Gastrocnemius medialis (tissue), 4 donors: ENCODE results near the gene CTNNA2. TPM values are rescaled to one million over a fixed set of nuclear protein-coding genes. Genes with fewer than 3 reads are reported as not detected.

ENCODE experiments used
- ATAC-seq, 2 donors: fragments of 150-250 bp; one replicate each; pipeline ENCODE4 v1.9.1; 2016
- DNase-seq, 2 donors: peaks; one replicate each; pipeline ENCODE4 v3.0.0-alpha.2; 2019
- H3K27ac ChIP-seq, 4 donors: fragments of 200-600 bp; sonication (generic); 1 replicate in 1 of 4; 2 replicates in 3 of 4; pipeline ENCODE4 v1.5.1; 2016 to 2018; ENCODE audit warnings: mild to moderate bottlenecking in 2 of 4, moderate library complexity in 1 of 4
- H3K27me3 ChIP-seq, 3 donors: fragments of 200-600 bp; sonication (generic) in 2 of 3; 1 replicate in 1 of 3; 2 replicates in 2 of 3; pipeline versions ENCODE4 v1.5.1 to v1.6.0; 2016 to 2019; ENCODE audit warnings: mild to moderate bottlenecking in 1 of 3, moderate library complexity in 1 of 3
- H3K36me3 ChIP-seq, 2 donors: fragments of 200-600 bp; sonication (generic) in 1 of 2; one replicate each; pipeline ENCODE4 v1.5.1; 2017 to 2018
- H3K4me1 ChIP-seq, 2 donors: fragments of 200-600 bp; sonication (generic) in 1 of 2; one replicate each; pipeline ENCODE4 v1.5.1; 2016 to 2017; ENCODE audit warnings: mild to moderate bottlenecking in 2 of 2
- H3K4me3 ChIP-seq, 4 donors: fragments of 200-600 bp; sonication (generic) in 3 of 4; 1 replicate in 1 of 4; 2 replicates in 3 of 4; pipeline ENCODE4 v1.5.1; 2016 to 2019; ENCODE audit warnings: mild to moderate bottlenecking in 2 of 4
- H3K9me3 ChIP-seq, 3 donors: fragments of 200-600 bp; sonication (generic) in 2 of 3; 1 replicate in 1 of 3; 2 replicates in 2 of 3; pipeline ENCODE4 v1.5.1; 2016 to 2019
- CTCF ChIP-seq, 5 experiments: fragments of 450-650 bp in 3 of 5; fragments of 200-600 bp in 2 of 5; sonication (generic) in 2 of 5; IDR thresholded peaks in 4 of 5; conservative IDR thresholded peaks in 1 of 5; 1 replicate in 4 of 5; 2 replicates in 1 of 5; pipeline ENCODE4 v1.5.1; 2016 to 2019; ENCODE audit warnings: antibody characterized with exemption in 5 of 5, mild to moderate bottlenecking in 3 of 5, moderate library complexity in 3 of 5
- POLR2A ChIP-seq, 2 donors: fragments of 450-650 bp; IDR thresholded peaks; one replicate each; pipeline ENCODE4 v1.6.1; 2017; ENCODE audit warnings: antibody characterized with exemption in 2 of 2, mild to moderate bottlenecking in 2 of 2, moderate library complexity in 2 of 2
- in situ Hi-C, 4 donors: fragments of 200-750 bp; cut with MboI; loops; one replicate each; pipeline versions ENCODE4 v1.15.0 to v1.8.0; 2017; ENCODE audit warnings: low sequenced_read_pairs in 4 of 4
- intact Hi-C: fragments of 100-400 bp; cut with DNase I; formaldehyde crosslinking; loops from one replicate; pipeline ENCODE4 v1.15.1; 2023; ENCODE audit warnings: low total_unique reads
- total RNA-seq, 4 donors: library from RNA; depleted of rRNA; stranded (reverse); fragments of >200 nt; gene quantifications; one replicate each; pipeline versions ENCODE4 v1.1.0 to v1.2.3, GENCODE V29; 2016

Gene CTNNA2
- total RNA-seq, 4 donors from 2014 or later = not detected

- Histone ChIP-seq H3K9me3 (no peaks in the 10 kb centered on the region), H3K27me3 (peaks cover 2 to 19% (median 12%) of the 10 kb centered on the region in 3 donors), H3K36me3 (no peaks in the 10 kb centered on the region), H3K4me3 (no peak overlapping the region), H3K27ac (no peak overlapping the region), H3K4me1 (no peaks in the 10 kb centered on the region)
- DNase-seq = no peak
- intact Hi-C loops (loop anchor here (5.0 kb wide), 1 partner anchor 171 kb away; no protein-coding TSS in a partner anchor), in situ Hi-C loops (loop anchor here in 1 of 4 donors (10.0 kb wide), 1 partner anchor 179 kb away; no protein-coding TSS in a partner anchor)
- TF ChIP-seq CTCF (IDR thresholded peaks at IDR 0.05 in 4 of 5, conservative IDR thresholded peaks at IDR 0.05 in 1 of 5) (peak in 1 of 5 experiments; percentile 12), POLR2A (IDR thresholded peaks at IDR 0.05) (no peak)
- no peak for ATAC-seq
Measured at GRCh38 chr2:80326214-80326613, 813.4 kb downstream of the CTNNA2 start.

GRCh38 chr2:80326861-80327260, 814.0 kb downstream of the CTNNA2 start:
- peaks cover 0 to 16% (median 10%) of the 10 kb centered on the region in 3 donors for H3K27me3 ChIP-seq
- TF ChIP-seq POLR2A (IDR thresholded peaks at IDR 0.05) = no peak
- TF ChIP-seq CTCF (IDR thresholded peaks at IDR 0.05 in 4 of 5, conservative IDR thresholded peaks at IDR 0.05 in 1 of 5) = no peak
- H3K36me3 ChIP-seq = no peaks in the 10 kb centered on the region
- DNase-seq (no peak), ATAC-seq (no peak)
- H3K9me3 ChIP-seq = no peaks in the 10 kb centered on the region
- intact Hi-C loops = loop anchor here (5.0 kb wide), 1 partner anchor 170 kb away; no protein-coding TSS in a partner anchor
- no peaks in the 10 kb centered on the region for H3K4me1 ChIP-seq
- H3K27ac ChIP-seq = no peak overlapping the region
- in situ Hi-C loops = loop anchor here in 1 of 4 donors (10.0 kb wide), 1 partner anchor 178 kb away; no protein-coding TSS in a partner anchor
- H3K4me3 ChIP-seq = no peak overlapping the region

- ATAC-seq = no peak
- H3K4me1 ChIP-seq = no peaks in the 10 kb centered on the region
- peaks cover 0 to 10% (median 0%) of the 10 kb centered on the region in 3 donors for H3K27me3 ChIP-seq
- H3K9me3 ChIP-seq = no peaks in the 10 kb centered on the region
- intact Hi-C loops = loop anchor here (5.0 kb wide), 1 partner anchor 169 kb away; no protein-coding TSS in a partner anchor
- H3K36me3 ChIP-seq = no peaks in the 10 kb centered on the region
- TF ChIP-seq POLR2A (IDR thresholded peaks at IDR 0.05) (no peak), CTCF (IDR thresholded peaks at IDR 0.05 in 4 of 5, conservative IDR thresholded peaks at IDR 0.05 in 1 of 5) (no peak)
- H3K4me3 ChIP-seq = no peak overlapping the region
- no peak overlapping the region for H3K27ac ChIP-seq
- in situ Hi-C loops = loop anchor here in 1 of 4 donors (10.0 kb wide), 1 partner anchor 177 kb away; no protein-coding TSS in a partner anchor
- DNase-seq = no peak
Measured at GRCh38 chr2:80328159-80328571, 815.3 kb downstream of the CTNNA2 start.

GRCh38 chr2:80329491-80329890, 816.6 kb downstream of the CTNNA2 start:
- no peak overlapping the region for H3K27ac ChIP-seq
- intact Hi-C loops = loop anchor here (5.0 kb wide), 1 partner anchor 168 kb away; no protein-coding TSS in a partner anchor
- DNase-seq (no peak), ATAC-seq (no peak)
- TF ChIP-seq CTCF (IDR thresholded peaks at IDR 0.05 in 4 of 5, conservative IDR thresholded peaks at IDR 0.05 in 1 of 5) = no peak
- TF ChIP-seq POLR2A (IDR thresholded peaks at IDR 0.05) = no peak
- no peak overlapping the region for H3K4me3 ChIP-seq
- H3K4me1 ChIP-seq = no peaks in the 10 kb centered on the region
- no peaks in the 10 kb centered on the region for H3K27me3 ChIP-seq
- H3K36me3 ChIP-seq = no peaks in the 10 kb centered on the region
- H3K9me3 ChIP-seq = no peaks in the 10 kb centered on the region
- in situ Hi-C loops = loop anchor here in 1 of 4 donors (10.0 kb wide), 1 partner anchor 175 kb away; no protein-coding TSS in a partner anchor
